ENCODE results near the gene CORO1C. TPM values are rescaled to one million over a fixed set of nuclear protein-coding genes. Genes with fewer than 3 reads are reported as not detected.

CORO1C gene
- total and polyA plus RNA-seq, 9 of the 15 experiments (the other 6 are each of a cell fraction or from before 2014, with no cell fraction given), result 55.2 to 280 (median 150) TPM

GRCh38 chr12:108640802-108641445, 90.4 kb downstream of the CORO1C start (continued):
- no peak for TF ChIP-seq CHD7 (IDR thresholded peaks at IDR 0.05; ENCODE audit: low read depth, low read length)
- TF ChIP-seq ATF2 (CRISPR knock-in tag; IDR thresholded peaks at IDR 0.05), result no peak
- TF ChIP-seq FOXM1 (IDR thresholded peaks at IDR 0.05; ENCODE audit: low read depth), result no peak
- TF ChIP-seq FOXM1 (CRISPR knock-in tag; IDR thresholded peaks at IDR 0.05; ENCODE audit: low read depth), result no peak
- peak; percentile 52 to 91; a peak in 3 of 4 replicates for TF ChIP-seq TBL1XR1 (IDR thresholded peaks at IDR 0.05; ENCODE audit: low read length in 2 of 2)
- TF ChIP-seq PBX2 (CRISPR knock-in tag; IDR thresholded peaks at IDR 0.05; ENCODE audit: low read depth), result no peak
- TF ChIP-seq PBX2 (tag; conservative IDR thresholded peaks at IDR 0.05; ENCODE audit: low read depth), result 0 out of 2 replicates have a peak, but pooled peaks have one; percentile 16
- no peak for TF ChIP-seq YY1 (IDR thresholded peaks at IDR 0.05; ENCODE audit: borderline replicate concordance in 1 of 3, control insufficient read depth in 1 of 3, extremely low read depth in 1 of 3, insufficient read depth in 3 of 3, insufficient read length in 1 of 3, insufficient replicate concordance in 2 of 3, low read depth in 1 of 3, low read length in 2 of 3)
